Upper lobe of left lung (tissue), 6 donors: Measurements from ENCODE around the gene ACOXL. TPM values are rescaled to one million over a fixed set of nuclear protein-coding genes. Genes with fewer than 3 reads are reported as not detected.

Experiments
- ATAC-seq, 2 donors: fragments of 200-7000 bp; cut with Tn5 transposase; one replicate each; pipeline ENCODE4 v1.9.1; 2022; ENCODE audit warnings: mild to moderate bottlenecking in 2 of 2, moderate library complexity in 2 of 2; ENCODE audit not compliant: low FRiP score in 2 of 2
- DNase-seq, 2 donors: peaks; one replicate each; pipeline ENCODE4 v3.0.0-alpha.2; 2019 to 2020
- H3K27ac ChIP-seq, 4 donors: fragments of 200-600 bp; sonication (generic); one replicate each; pipeline ENCODE4 v1.5.1; 2016 to 2019
- H3K27me3 ChIP-seq, 4 donors: fragments of 200-600 bp; sonication (generic); one replicate each; pipeline ENCODE4 v1.5.1; 2017 to 2019
- H3K36me3 ChIP-seq, 4 donors: fragments of 200-600 bp; sonication (generic); one replicate each; pipeline ENCODE4 v1.5.1; 2016 to 2019
- H3K4me1 ChIP-seq, 4 donors: fragments of 200-600 bp; sonication (generic); one replicate each; pipeline ENCODE4 v1.5.1; 2018 to 2019
- H3K4me3 ChIP-seq, 4 donors: fragments of 200-600 bp; sonication (generic); one replicate each; pipeline ENCODE4 v1.5.1; 2017 to 2019; ENCODE audit warnings: mild to moderate bottlenecking in 2 of 4, moderate library complexity in 1 of 4
- H3K9me3 ChIP-seq, 4 donors: fragments of 200-600 bp; sonication (generic); one replicate each; pipeline ENCODE4 v1.5.1; 2018 to 2019
- CTCF ChIP-seq, 6 experiments: fragments of 450-650 bp in 4 of 6; fragments of 200-600 bp in 2 of 6; sonication (generic) in 2 of 6; IDR thresholded peaks; one replicate each; pipeline ENCODE4 v1.5.1; 2016 to 2019; ENCODE audit warnings: antibody characterized with exemption in 6 of 6
- EP300 ChIP-seq, 4 donors: sonication (generic); formaldehyde crosslinking; IDR thresholded peaks; one replicate each; pipeline ENCODE4 v1.5.1; 2017; ENCODE audit warnings: antibody characterized with exemption in 4 of 4, control low read depth in 2 of 4
- POLR2A ChIP-seq, 4 donors: fragments of 450-650 bp; IDR thresholded peaks; one replicate each; pipeline ENCODE4 v1.5.1; 2016 to 2017; ENCODE audit warnings: antibody characterized with exemption in 4 of 4, mild to moderate bottlenecking in 2 of 4
- POLR2AphosphoS5 ChIP-seq, 2 donors: sonication (generic); formaldehyde crosslinking; IDR thresholded peaks; one replicate each; pipeline ENCODE4 v1.5.1; 2017; ENCODE audit warnings: antibody characterized with exemption in 2 of 2
- WGBS, 2 donors: methylation state at CpG; one replicate each; pipeline ENCODE4 v1.1.5; 2017 to 2018; 5-methylcytosine and 5-hydroxymethylcytosine counted together
- total RNA-seq, 6 donors: library from RNA; depleted of rRNA in 4 of 6; stranded (reverse); fragments of >200 nt in 4 of 6; gene quantifications; one replicate each; pipeline versions ENCODE4 v1.1.0 to v1.2.1, GENCODE V29; 2016 to 2021
- donor health status: DM: no; HTN: no; CAD: no; lungs with moderate emphysema.
- donor health status: DM: no; HTN: yes; CAD: no; lungs with severe emphysema.

The ACOXL gene
- total RNA-seq, 6 donors from 2014 or later: 30.2 to 128 (median 38.0) TPM

- DNase-seq (no peak), ATAC-seq (no peak)
- H3K9me3 ChIP-seq: no peaks in the 10 kb centered on the region
These were observed 171.2 kb downstream of the ACOXL start for GRCh38 chr2:110903548-110903947.

GRCh38 chr2:110904116-110904778 is 171.9 kb downstream of the ACOXL start:
- Histone ChIP-seq H3K27ac (no peak overlapping the region), H3K36me3 (no peaks in the 10 kb centered on the region), H3K9me3 (no peaks in the 10 kb centered on the region), H3K27me3 (no peaks in the 10 kb centered on the region), H3K4me1 (no peaks in the 10 kb centered on the region), H3K4me3 (no peak overlapping the region)
- DNase-seq (no peak), ATAC-seq (no peak)
- TF ChIP-seq POLR2A (IDR thresholded peaks at IDR 0.05) (no peak), CTCF (IDR thresholded peaks at IDR 0.05) (no peak), EP300 (IDR thresholded peaks at IDR 0.05) (no peak), POLR2AphosphoS5 (IDR thresholded peaks at IDR 0.05) (no peak)
- WGBS, 2 donors: 74 to 76% methylated on average over 5 of the region's 5 CpGs

More at GRCh38 chr2:110903548-110903947, 171.2 kb downstream of the ACOXL start:
- Histone ChIP-seq H3K4me1 (no peaks in the 10 kb centered on the region), H3K27me3 (no peaks in the 10 kb centered on the region), H3K4me3 (no peak overlapping the region), H3K36me3 (no peaks in the 10 kb centered on the region), H3K27ac (no peak overlapping the region)
- TF ChIP-seq CTCF (IDR thresholded peaks at IDR 0.05) (no peak), EP300 (IDR thresholded peaks at IDR 0.05) (no peak), POLR2A (IDR thresholded peaks at IDR 0.05) (no peak), POLR2AphosphoS5 (IDR thresholded peaks at IDR 0.05) (no peak)
- 86 to 96% methylated on average over 2 to 3 of the region's 3 CpGs for WGBS, 2 donors

- WGBS, 2 donors: 88% methylated on average over 3 of the region's 3 CpGs
- Histone ChIP-seq H3K27me3 (no peaks in the 10 kb centered on the region), H3K4me1 (no peaks in the 10 kb centered on the region), H3K9me3 (no peaks in the 10 kb centered on the region), H3K27ac (no peak overlapping the region), H3K36me3 (no peaks in the 10 kb centered on the region), H3K4me3 (no peak overlapping the region)
- TF ChIP-seq EP300 (IDR thresholded peaks at IDR 0.05): no peak
- no peak for TF ChIP-seq POLR2AphosphoS5 (IDR thresholded peaks at IDR 0.05)
- no peak for TF ChIP-seq CTCF (IDR thresholded peaks at IDR 0.05)
- TF ChIP-seq POLR2A (IDR thresholded peaks at IDR 0.05): no peak
- ATAC-seq: no peak
- DNase-seq: no peak
These were observed 172.4 kb downstream of the ACOXL start for GRCh38 chr2:110904779-110905148.

GRCh38 chr2:110905217-110905616 is 172.8 kb downstream of the ACOXL start:
- WGBS, 2 donors: 89 to 92% methylated on average over 3 of the region's 3 CpGs
- Histone ChIP-seq H3K36me3 (no peaks in the 10 kb centered on the region), H3K27me3 (no peaks in the 10 kb centered on the region), H3K4me3 (no peak overlapping the region), H3K27ac (no peak overlapping the region), H3K9me3 (no peaks in the 10 kb centered on the region), H3K4me1 (no peaks in the 10 kb centered on the region)
- ATAC-seq (no peak), DNase-seq (no peak)
- TF ChIP-seq EP300 (IDR thresholded peaks at IDR 0.05) (no peak), CTCF (IDR thresholded peaks at IDR 0.05) (no peak), POLR2AphosphoS5 (IDR thresholded peaks at IDR 0.05) (no peak), POLR2A (IDR thresholded peaks at IDR 0.05) (no peak)
